Measurements from ENCODE around the gene TMEM143.
"Not testable (repeated sequence)": the region's sequence is repeated elsewhere in the genome, so short reads cannot be mapped to it uniquely, and the experiment has no call there.

TMEM143 gene

DNA sequence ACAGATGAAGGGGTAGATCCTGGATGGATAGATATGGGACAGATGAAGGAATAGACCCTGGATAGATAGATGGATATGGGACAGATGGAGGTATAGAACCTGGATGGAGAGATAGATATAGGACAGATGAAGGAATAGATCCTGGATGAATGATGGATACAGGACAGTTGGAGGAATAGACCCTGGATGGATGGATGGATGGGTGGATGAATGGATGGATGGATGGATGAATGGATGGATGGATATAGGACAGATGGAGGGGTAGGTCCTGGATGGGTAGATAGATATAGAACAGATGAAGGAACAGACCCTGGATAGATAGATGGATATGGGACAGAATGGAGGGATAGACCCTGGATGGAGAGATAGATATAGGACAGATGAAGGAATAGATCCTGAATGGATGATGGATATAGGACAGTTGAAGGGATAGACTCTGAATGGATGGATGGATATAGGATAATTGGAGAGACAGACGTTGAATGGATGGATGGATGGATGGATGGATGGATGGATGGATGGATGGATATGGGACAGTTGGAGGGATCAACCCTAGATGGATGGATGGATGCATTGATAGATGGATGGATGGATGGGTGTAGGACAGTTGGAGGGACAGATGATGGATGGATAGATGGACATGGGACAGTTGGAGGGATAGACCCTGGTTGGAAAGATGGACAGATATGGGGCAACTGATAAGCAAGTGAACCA lies 61.7 kb downstream of the TMEM143 start:
- no peak for DNase-seq
- Histone ChIP-seq H3K27ac (ENCODE audit: insufficient read depth in 1 of 2, low read depth in 1 of 2, low read length in 2 of 2, poor library complexity in 1 of 2, severe bottlenecking in 2 of 2) (no peak overlapping the region), H3K9me3 (ENCODE audit: control extremely low read depth in 1 of 5, control insufficient read depth in 4 of 5, insufficient read depth in 2 of 5, low read depth in 1 of 5, low read length in 4 of 5) (no peaks in the 10 kb centered on the region), H3K4me1 (ENCODE audit: control extremely low read depth in 1 of 4, control insufficient read depth in 4 of 4, insufficient read depth in 4 of 4, low read length in 3 of 4) (no peaks in the 10 kb centered on the region), H3K36me3 (ENCODE audit: control insufficient read depth in 4 of 4, insufficient read depth in 4 of 4, low read length in 3 of 4) (no peaks in the 10 kb centered on the region), H3K27me3 (replicated peaks in 2 of 5; ENCODE audit: control insufficient read depth in 4 of 5, insufficient read depth in 5 of 5, low read length in 4 of 5) (no peaks in the 10 kb centered on the region), H3K4me3 (ENCODE audit: control insufficient read depth in 1 of 7, extremely low read depth in 1 of 7, insufficient read depth in 4 of 7, low read depth in 2 of 7, low read length in 6 of 7) (no peak overlapping the region)
- ChIA-PET POLR2A (no interaction called here), CTCF (no interaction called here)
- 100% methylated on average over 1 of the region's 1 CpG for WGBS (ENCODE audit: insufficient coverage)

DNA sequence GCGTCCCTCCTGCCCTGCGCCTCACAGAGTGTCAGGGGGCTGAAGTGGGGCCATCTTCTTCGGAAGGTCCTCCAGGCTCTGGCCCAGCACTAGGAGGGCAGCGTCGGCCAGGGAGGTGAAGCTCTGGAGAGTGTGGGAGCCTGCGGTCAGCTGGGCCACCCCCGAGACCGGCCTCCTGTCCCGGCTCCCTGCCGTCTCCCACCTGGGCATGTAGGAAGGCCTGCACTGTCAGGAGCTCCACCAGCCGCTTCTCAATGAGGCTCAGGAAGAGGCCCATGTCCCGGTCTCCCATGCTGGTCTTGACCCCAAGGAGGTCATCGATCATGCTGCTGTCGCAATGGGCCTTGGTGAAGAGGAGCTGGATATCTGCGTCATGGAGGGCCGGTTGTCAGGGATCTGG lies 65.8 kb downstream of the TMEM143 start:
- 91% methylated on average over 13 of the region's 16 CpGs for WGBS (ENCODE audit: insufficient coverage)
- POLR2A ChIA-PET: no interaction called here

DNA sequence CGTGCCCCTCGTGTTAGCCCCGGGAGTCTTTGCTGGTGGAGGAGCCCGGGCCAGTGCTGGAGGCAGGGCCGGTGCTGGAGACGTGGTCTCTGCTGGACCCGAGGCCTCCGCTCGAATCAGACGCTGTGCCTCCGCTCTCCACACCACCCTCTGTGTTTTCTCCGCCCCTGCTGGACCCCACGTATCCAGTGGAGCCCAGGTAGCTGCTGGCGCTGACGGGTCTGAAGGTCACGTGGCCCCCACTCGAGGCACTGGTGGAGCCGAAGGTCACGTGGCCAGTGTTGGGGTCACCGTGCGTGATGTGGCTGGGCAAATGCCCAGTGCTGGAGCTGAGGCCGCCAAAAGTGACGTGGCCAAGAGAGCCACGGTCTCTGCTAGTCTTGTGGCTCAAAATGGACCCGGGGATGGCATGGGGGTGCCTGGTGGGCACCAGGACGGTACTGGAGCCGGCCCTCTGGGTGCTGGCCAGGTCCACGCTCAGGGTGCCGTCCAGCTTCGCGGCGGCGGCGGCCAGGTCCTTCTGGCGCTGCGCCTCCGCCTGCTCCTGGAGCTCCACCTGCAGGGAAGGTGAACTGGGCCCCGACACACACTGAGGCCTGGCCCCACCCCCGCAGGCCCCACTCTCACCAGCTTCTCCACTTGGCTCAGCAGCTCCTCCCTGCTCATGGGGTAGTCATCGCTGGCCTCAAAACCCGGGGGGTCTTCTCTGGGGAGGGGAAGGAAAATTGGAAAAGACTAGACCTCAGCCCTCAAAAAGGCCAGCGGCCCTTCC lies 66.6 kb downstream of the TMEM143 start:
- no peak for DNase-seq
- 95% methylated on average over 32 of the region's 42 CpGs for WGBS (ENCODE audit: insufficient coverage)
- H3K4me1 ChIP-seq (ENCODE audit: control extremely low read depth in 1 of 4, control insufficient read depth in 4 of 4, insufficient read depth in 4 of 4, low read length in 3 of 4): no peaks in the 10 kb centered on the region
- no peaks in the 10 kb centered on the region for H3K36me3 ChIP-seq (ENCODE audit: control insufficient read depth in 4 of 4, insufficient read depth in 4 of 4, low read length in 3 of 4)
- no peak overlapping the region for H3K4me3 ChIP-seq (ENCODE audit: control insufficient read depth in 1 of 7, extremely low read depth in 1 of 7, insufficient read depth in 4 of 7, low read depth in 2 of 7, low read length in 6 of 7)
- no peak overlapping the region for H3K27ac ChIP-seq (ENCODE audit: insufficient read depth in 1 of 2, low read depth in 1 of 2, low read length in 2 of 2, poor library complexity in 1 of 2, severe bottlenecking in 2 of 2)
- CTCF ChIA-PET: no interaction called here
- POLR2A ChIA-PET: no interaction called here
- H3K9me3 ChIP-seq (ENCODE audit: control extremely low read depth in 1 of 5, control insufficient read depth in 4 of 5, insufficient read depth in 2 of 5, low read depth in 1 of 5, low read length in 4 of 5): no peaks in the 10 kb centered on the region
- peaks cover 0 to 2% (median 0%) of the 10 kb centered on the region in 5 experiments for H3K27me3 ChIP-seq (replicated peaks in 2 of 5; ENCODE audit: control insufficient read depth in 4 of 5, insufficient read depth in 5 of 5, low read length in 4 of 5)

More for the DNA sequence above, 65.8 kb downstream of the TMEM143 start:
- H3K27me3 ChIP-seq (replicated peaks in 2 of 5; ENCODE audit: control insufficient read depth in 4 of 5, insufficient read depth in 5 of 5, low read length in 4 of 5): peaks cover 0 to 2% (median 0%) of the 10 kb centered on the region in 5 experiments
- no peak overlapping the region for H3K4me3 ChIP-seq (ENCODE audit: control insufficient read depth in 1 of 7, extremely low read depth in 1 of 7, insufficient read depth in 4 of 7, low read depth in 2 of 7, low read length in 6 of 7)
- no peak overlapping the region for H3K27ac ChIP-seq (ENCODE audit: insufficient read depth in 1 of 2, low read depth in 1 of 2, low read length in 2 of 2, poor library complexity in 1 of 2, severe bottlenecking in 2 of 2)
- H3K36me3 ChIP-seq (ENCODE audit: control insufficient read depth in 4 of 4, insufficient read depth in 4 of 4, low read length in 3 of 4): no peaks in the 10 kb centered on the region
- DNase-seq: no peak
- H3K4me1 ChIP-seq (ENCODE audit: control extremely low read depth in 1 of 4, control insufficient read depth in 4 of 4, insufficient read depth in 4 of 4, low read length in 3 of 4): no peaks in the 10 kb centered on the region
- CTCF ChIA-PET: interaction anchor here (1.5 kb wide), 1 partner anchor 25 kb away, joined by 4 read pairs; no protein-coding TSS in a partner anchor
- H3K9me3 ChIP-seq (ENCODE audit: control extremely low read depth in 1 of 5, control insufficient read depth in 4 of 5, insufficient read depth in 2 of 5, low read depth in 1 of 5, low read length in 4 of 5): no peaks in the 10 kb centered on the region

DNA sequence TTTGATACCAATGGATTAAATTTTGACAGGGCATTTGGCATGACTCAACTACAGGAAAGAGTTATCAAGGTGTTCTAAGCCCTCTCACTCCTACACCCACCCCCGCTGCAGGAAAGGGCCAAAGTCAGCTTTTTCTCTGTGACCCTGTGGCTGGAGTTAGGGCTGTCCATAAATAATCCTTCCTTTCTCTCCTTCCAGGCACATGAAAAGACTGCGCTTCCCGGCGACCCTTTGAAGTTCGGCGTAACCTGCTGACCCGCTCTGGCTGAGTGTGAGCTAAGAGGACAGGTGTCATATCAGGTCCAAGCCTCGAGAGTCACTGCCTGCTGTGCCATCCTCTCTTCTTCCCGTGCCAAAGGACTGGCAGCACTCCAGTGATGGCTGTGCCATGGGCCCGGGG lies 68.3 kb downstream of the TMEM143 start:
- Histone ChIP-seq H3K4me3 (ENCODE audit: control insufficient read depth in 1 of 7, extremely low read depth in 1 of 7, insufficient read depth in 4 of 7, low read depth in 2 of 7, low read length in 6 of 7) (no peak overlapping the region), H3K4me1 (ENCODE audit: control extremely low read depth in 1 of 4, control insufficient read depth in 4 of 4, insufficient read depth in 4 of 4, low read length in 3 of 4) (peaks cover 0 to 10% (median 7%) of the 10 kb centered on the region in 4 experiments), H3K36me3 (ENCODE audit: control insufficient read depth in 4 of 4, insufficient read depth in 4 of 4, low read length in 3 of 4) (no peaks in the 10 kb centered on the region), H3K9me3 (ENCODE audit: control extremely low read depth in 1 of 5, control insufficient read depth in 4 of 5, insufficient read depth in 2 of 5, low read depth in 1 of 5, low read length in 4 of 5) (no peaks in the 10 kb centered on the region), H3K27me3 (replicated peaks in 2 of 5; ENCODE audit: control insufficient read depth in 4 of 5, insufficient read depth in 5 of 5, low read length in 4 of 5) (peaks cover 0 to 2% (median 0%) of the 10 kb centered on the region in 5 experiments), H3K27ac (ENCODE audit: insufficient read depth in 1 of 2, low read depth in 1 of 2, low read length in 2 of 2, poor library complexity in 1 of 2, severe bottlenecking in 2 of 2) (no peak overlapping the region)
- ChIA-PET POLR2A (no interaction called here), CTCF (no interaction called here)
- WGBS (ENCODE audit: insufficient coverage): 91% methylated on average over 10 of the region's 10 CpGs
- DNase-seq: no peak

- no peak overlapping the region for H3K4me3 ChIP-seq (ENCODE audit: control insufficient read depth in 1 of 7, extremely low read depth in 1 of 7, insufficient read depth in 4 of 7, low read depth in 2 of 7, low read length in 6 of 7)
- H3K4me1 ChIP-seq (ENCODE audit: control extremely low read depth in 1 of 4, control insufficient read depth in 4 of 4, insufficient read depth in 4 of 4, low read length in 3 of 4): peaks cover 0 to 10% (median 7%) of the 10 kb centered on the region in 4 experiments
- DNase-seq: no peak
- no peak overlapping the region for H3K27ac ChIP-seq (ENCODE audit: insufficient read depth in 1 of 2, low read depth in 1 of 2, low read length in 2 of 2, poor library complexity in 1 of 2, severe bottlenecking in 2 of 2)
- H3K9me3 ChIP-seq (ENCODE audit: control extremely low read depth in 1 of 5, control insufficient read depth in 4 of 5, insufficient read depth in 2 of 5, low read depth in 1 of 5, low read length in 4 of 5): no peaks in the 10 kb centered on the region
- ChIA-PET CTCF (interaction anchor here (0.7 to 7.8 kb wide), 6 partner anchors 20 to 517 kb away, joined by 3 to 53 read pairs (median 4); partner anchors contain the start of gene ZNF114), POLR2A (no interaction called here)
- 100% methylated on average over 1 of the region's 4 CpGs for WGBS (ENCODE audit: insufficient coverage)
- H3K36me3 ChIP-seq (ENCODE audit: control insufficient read depth in 4 of 4, insufficient read depth in 4 of 4, low read length in 3 of 4): no peaks in the 10 kb centered on the region
- H3K27me3 ChIP-seq (replicated peaks in 2 of 5; ENCODE audit: control insufficient read depth in 4 of 5, insufficient read depth in 5 of 5, low read length in 4 of 5): peaks cover 0 to 2% (median 0%) of the 10 kb centered on the region in 5 experiments
Measured at GRCh38 chr19:48292798-48293197, 70.9 kb downstream of the TMEM143 start.

GRCh38 chr19:48291489-48291815 lies 72.3 kb downstream of the TMEM143 start:
- 34% methylated on average over 7 of the region's 11 CpGs for WGBS (ENCODE audit: insufficient coverage)
- POLR2A ChIA-PET; DNase-seq; H3K9me3 ChIP-seq (ENCODE audit: control extremely low read depth in 1 of 5, control insufficient read depth in 4 of 5, insufficient read depth in 2 of 5, low read depth in 1 of 5, low read length in 4 of 5); H3K27ac ChIP-seq (ENCODE audit: insufficient read depth in 1 of 2, low read depth in 1 of 2, low read length in 2 of 2, poor library complexity in 1 of 2, severe bottlenecking in 2 of 2); H3K4me1 ChIP-seq (ENCODE audit: control extremely low read depth in 1 of 4, control insufficient read depth in 4 of 4, insufficient read depth in 4 of 4, low read length in 3 of 4); H3K27me3 ChIP-seq (replicated peaks in 2 of 5; ENCODE audit: control insufficient read depth in 4 of 5, insufficient read depth in 5 of 5, low read length in 4 of 5); H3K36me3 ChIP-seq (ENCODE audit: control insufficient read depth in 4 of 4, insufficient read depth in 4 of 4, low read length in 3 of 4): not testable (repeated sequence)
- CTCF ChIA-PET: interaction anchor here (1.6 to 7.8 kb wide), 2 partner anchors 24 to 31 kb away, joined by 4 to 53 read pairs; partner anchors contain the start of gene ZNF114
- peak overlapping the region in 4 of 7 experiments; percentile 58 to 79 (median 74) for H3K4me3 ChIP-seq (ENCODE audit: control insufficient read depth in 1 of 7, extremely low read depth in 1 of 7, insufficient read depth in 4 of 7, low read depth in 2 of 7, low read length in 6 of 7)
